Heart left ventricle (tissue), 16 donors: Measurements from ENCODE around the gene LYPD8. TPM values are rescaled to one million over a fixed set of nuclear protein-coding genes. Genes with fewer than 3 reads are reported as not detected.

Experiments
- ATAC-seq, 4 donors: fragments of 200-7000 bp; cut with Tn5 transposase; one replicate each; pipeline ENCODE4 v1.9.1; 2020 to 2022; ENCODE audit warnings: moderate library complexity in 4 of 4, mild to moderate bottlenecking in 3 of 4, moderate number of reproducible peaks in 1 of 4
- DNase-seq, 5 donors: peaks; one replicate each; pipeline ENCODE4 v3.0.0-alpha.2; 2020
- H3K27ac ChIP-seq, 12 donors: fragments of 200-600 bp; sonication (generic) in 4 of 12; one replicate each; pipeline versions ENCODE4 v1.5.0 to v1.8.0; 2016 to 2022; ENCODE audit warnings: mild to moderate bottlenecking in 2 of 12
- H3K27me3 ChIP-seq, 9 donors: fragments of 200-600 bp; sonication (generic) in 2 of 9; one replicate each; pipeline versions ENCODE4 v1.5.1 to v1.8.0; 2016 to 2022; ENCODE audit warnings: mild to moderate bottlenecking in 3 of 9
- H3K36me3 ChIP-seq, 9 donors: fragments of 200-600 bp; sonication (generic) in 2 of 9; one replicate each; pipeline versions ENCODE4 v1.5.0 to v1.8.0; 2018 to 2022; ENCODE audit warnings: mild to moderate bottlenecking in 2 of 9
- H3K4me1 ChIP-seq, 12 donors: fragments of 200-600 bp; sonication (generic) in 4 of 12; one replicate each; pipeline versions ENCODE4 v1.5.0 to v1.8.0; 2016 to 2022; ENCODE audit warnings: mild to moderate bottlenecking in 3 of 12
- H3K4me3 ChIP-seq, 12 donors: fragments of 200-600 bp; sonication (generic) in 4 of 12; one replicate each; pipeline versions ENCODE4 v1.5.0 to v1.8.0; 2017 to 2022; ENCODE audit warnings: mild to moderate bottlenecking in 9 of 12, moderate library complexity in 4 of 12
- H3K9me3 ChIP-seq, 12 donors: fragments of 200-600 bp; sonication (generic) in 4 of 12; one replicate each; pipeline versions ENCODE4 v1.5.0 to v1.8.0; 2016 to 2022; ENCODE audit warnings: mild to moderate bottlenecking in 1 of 12
- CTCF ChIP-seq, 12 donors: fragments of 200-600 bp; sonication (generic) in 4 of 12; IDR thresholded peaks; one replicate each; pipeline versions ENCODE4 v1.5.0 to v1.8.0; 2018 to 2022; ENCODE audit warnings: antibody characterized with exemption in 12 of 12, mild to moderate bottlenecking in 5 of 12
- POLR2A ChIP-seq, 2 donors: fragments of 450-650 bp; IDR thresholded peaks; one replicate each; pipeline ENCODE4 v1.6.1; 2017; ENCODE audit warnings: antibody characterized with exemption in 2 of 2, mild to moderate bottlenecking in 2 of 2, moderate library complexity in 2 of 2
- WGBS, 4 donors: extraction: QIAGEN DNeasy Blood & Tissue Kit in 2 of 4; methylation state at CpG; one replicate each; pipeline versions ENCODE4 v1.1.5 to v1.1.7; 2013 to 2018; 5-methylcytosine and 5-hydroxymethylcytosine counted together
- intact Hi-C, 10 donors: fragments of 100-400 bp; cut with DNase I; formaldehyde crosslinking; loops; one replicate each; pipeline versions ENCODE4 v1.11.1 to v1.14.2; 2022
- polyA plus RNA-seq, 2 donors: library from polyadenylated mRNA; stranded (reverse); fragments of 200-250 nt; gene quantifications; one replicate each; pipeline ENCODE4 v1.2.3, GENCODE V29; 2013
- total RNA-seq, 9 donors: library from RNA; depleted of rRNA in 2 of 9; stranded (reverse); fragments of >200 nt in 2 of 9; fragmentation: NEBNext Ultra II Directional in 3 of 9; extraction: Animal tissue kit (Norgen Biotek cat#: 25700) in 3 of 9; gene quantifications; one replicate each; pipeline versions ENCODE4 v1.1.0 to v1.2.4, GENCODE V29; 2016 to 2023
- donor health status: ischemic (EF 13 %, LVEDD 7.1; RV severe dilation, severe dysfunction).
- donor health status: healthy with polysubstance abuse.
- donor health status: DM: no; HTN: yes; CAD: no.
- donor health status: DM: no; HTN: no; CAD: no.
- donor health status: ischemic (EF 25% LVEDD 6.9; RV normal size, moderate dysfunction).
- donor health status: ischemic (EF 25% LVEDD 5.7; RV mildly dilated, moderate dysfunction).
- donor health status: healthy.
- donor health status: DM: yes; HTN: yes; CAD: no.
- donor health status: ischemic (EF 35%, LVEDD 5.7; RV mildly dilated, moderate dysfunction).
- donor health status: nonischemic (EF 11% LVEDD 7.7; RV severe dilation, severe dysfunction).
- donor health status: DM: yes; HTN: yes; CAD: no.
- donor health status: PGD.
- donor health status: ischemic (EF 29% LVEDD 5.4; RV normal size, mild dysfunction).
- donor health status: nonischemic (EF 23%, LVEDD 6.1; RV moderate dilation, normal function).

Gene LYPD8
- total and polyA plus RNA-seq, 11 donors = not detected

GRCh38 chr1:248751142-248751541 lies 4.4 kb downstream of the LYPD8 start:
- DNase-seq = no peak
- ATAC-seq = no peak
- TF ChIP-seq POLR2A (IDR thresholded peaks at IDR 0.05) = no peak
- no peak for TF ChIP-seq CTCF (IDR thresholded peaks at IDR 0.05)
- intact Hi-C loops = no loop called here
- Histone ChIP-seq H3K9me3 (no peaks in the 10 kb centered on the region), H3K4me1 (peaks cover 0 to 6% (median 0%) of the 10 kb centered on the region in 12 donors), H3K4me3 (no peak overlapping the region), H3K36me3 (no peaks in the 10 kb centered on the region), H3K27ac (no peak overlapping the region), H3K27me3 (no peaks in the 10 kb centered on the region)
- WGBS, 4 donors = 44 to 68% (median 59%) methylated on average over 5 of the region's 5 CpGs

DNA sequence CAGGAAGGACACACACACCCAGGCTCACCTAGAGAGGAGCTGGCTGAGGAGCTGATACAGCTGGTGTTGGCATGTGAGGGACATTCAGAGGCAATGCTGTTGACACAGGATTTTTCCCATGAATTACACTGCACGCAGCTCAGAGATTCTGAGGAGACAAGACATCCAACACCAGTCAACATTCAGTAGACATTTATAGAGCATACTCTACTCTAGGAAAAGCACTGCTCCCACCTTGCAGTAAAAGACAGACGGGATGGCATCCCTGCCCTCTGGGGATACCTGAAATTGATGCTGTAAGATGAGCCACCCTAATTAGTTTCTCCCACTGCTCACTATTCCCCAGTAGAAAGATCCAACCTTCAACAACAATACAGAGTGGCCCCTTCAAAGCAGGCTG lies 5.1 kb downstream of the LYPD8 start:
- H3K36me3 ChIP-seq = no peaks in the 10 kb centered on the region
- no peak for DNase-seq
- no peaks in the 10 kb centered on the region for H3K9me3 ChIP-seq
- H3K27ac ChIP-seq = no peak overlapping the region
- 63 to 79% (median 73%) methylated on average over 2 of the region's 2 CpGs for WGBS, 4 donors
- H3K4me3 ChIP-seq = no peak overlapping the region
- no peak for ATAC-seq
- H3K4me1 ChIP-seq = peaks cover 0 to 6% (median 0%) of the 10 kb centered on the region in 12 donors
- intact Hi-C loops = no loop called here
- peaks cover 0 to 3% (median 0%) of the 10 kb centered on the region in 9 donors for H3K27me3 ChIP-seq
- TF ChIP-seq POLR2A (IDR thresholded peaks at IDR 0.05) (no peak), CTCF (IDR thresholded peaks at IDR 0.05) (no peak)

GRCh38 chr1:248748211-248748610 lies 7.3 kb downstream of the LYPD8 start:
- Histone ChIP-seq H3K27ac (no peak overlapping the region), H3K9me3 (no peaks in the 10 kb centered on the region), H3K4me1 (peaks cover 0 to 6% (median 0%) of the 10 kb centered on the region in 12 donors), H3K36me3 (no peaks in the 10 kb centered on the region), H3K27me3 (peaks cover 0 to 11% (median 0%) of the 10 kb centered on the region in 9 donors), H3K4me3 (no peak overlapping the region)
- no peak for DNase-seq
- ATAC-seq = no peak
- 88 to 93% (median 92%) methylated on average over 8 to 9 of the region's 10 CpGs for WGBS, 4 donors
- intact Hi-C loops = no loop called here
- no peak for TF ChIP-seq POLR2A (IDR thresholded peaks at IDR 0.05)
- no peak for TF ChIP-seq CTCF (IDR thresholded peaks at IDR 0.05)

DNA sequence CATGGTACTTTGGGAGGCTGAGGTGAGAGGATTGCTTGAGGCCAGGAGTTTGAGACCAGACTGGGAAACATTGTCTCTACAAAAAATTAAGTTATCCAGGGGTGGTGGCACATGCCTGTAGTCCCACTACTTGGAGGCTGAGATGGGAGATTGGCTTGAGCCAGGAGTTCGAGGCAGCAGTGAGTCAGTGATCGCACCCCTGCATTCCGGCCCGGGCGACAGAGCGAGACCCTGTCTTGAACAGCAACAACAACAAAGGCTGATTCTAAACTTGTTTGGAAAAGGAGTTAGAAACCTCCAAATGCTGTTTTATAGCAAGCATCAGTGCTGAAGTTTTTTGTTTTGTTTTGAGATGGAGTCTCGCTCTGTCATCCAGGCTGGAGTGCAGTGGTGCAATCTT lies 14.7 kb downstream of the LYPD8 start:
- WGBS, 4 donors = 90 to 91% (median 90%) methylated on average over 7 of the region's 7 CpGs
- TF ChIP-seq CTCF (IDR thresholded peaks at IDR 0.05) (no peak), POLR2A (IDR thresholded peaks at IDR 0.05) (no peak)
- intact Hi-C loops = no loop called here
- no peaks in the 10 kb centered on the region for H3K4me1 ChIP-seq
- DNase-seq (no peak), ATAC-seq (no peak)
- H3K27me3 ChIP-seq = peaks cover 0 to 11% (median 0%) of the 10 kb centered on the region in 9 donors
- H3K9me3 ChIP-seq = no peaks in the 10 kb centered on the region
- H3K4me3 ChIP-seq = no peak overlapping the region
- no peak overlapping the region for H3K27ac ChIP-seq
- H3K36me3 ChIP-seq = no peaks in the 10 kb centered on the region
